Measurements from ENCODE around the gene SH3PXD2B. TPM values are rescaled to one million over a fixed set of nuclear protein-coding genes. Genes with fewer than 3 reads are reported as not detected.
A peak's percentile ranks its signal among the peaks of the same experiment; 100 is the strongest.

Gene SH3PXD2B
- 4.4 and 15.2 TPM in 2 replicates for total RNA-seq (2014; rRNA removed; shearing (Covaris generic); ENCODE audit: low replicate concordance)

- peak within 1 kb of the TSS; percentile 68 for H3K4me3 ChIP-seq
- H3K9me3 ChIP-seq: no peaks in the 10 kb centered on the region
- H3K36me3 ChIP-seq: peaks cover 14% of the 10 kb centered on the region
- H3K27me3 ChIP-seq: no peaks in the 10 kb centered on the region
- peak; percentile 88 for DNase-seq
Measured at GRCh38 chr5:172454358-172455086, at the start of gene SH3PXD2B. SH3PXD2B (minus strand) TSS chr5:172454525; CDS start chr5:172454352, 173 bp downstream.

- Histone ChIP-seq H3K4me3 (no peak overlapping the region), H3K9me3 (no peaks in the 10 kb centered on the region), H3K36me3 (no peaks in the 10 kb centered on the region), H3K27me3 (no peaks in the 10 kb centered on the region; the same call in 1 of the 2 replicates)
- no peak for DNase-seq
Measured at GRCh38 chr5:172502969-172503368, 48.6 kb upstream of the SH3PXD2B start.

- no peak overlapping the region for H3K4me3 ChIP-seq
- DNase-seq: no peak
- no peaks in the 10 kb centered on the region for H3K9me3 ChIP-seq
- H3K27me3 ChIP-seq: no peaks in the 10 kb centered on the region; the same call in 1 of the 2 replicates
- H3K36me3 ChIP-seq: no peaks in the 10 kb centered on the region
Measured at GRCh38 chr5:172502410-172502809, 48.1 kb upstream of the SH3PXD2B start.

DNA sequence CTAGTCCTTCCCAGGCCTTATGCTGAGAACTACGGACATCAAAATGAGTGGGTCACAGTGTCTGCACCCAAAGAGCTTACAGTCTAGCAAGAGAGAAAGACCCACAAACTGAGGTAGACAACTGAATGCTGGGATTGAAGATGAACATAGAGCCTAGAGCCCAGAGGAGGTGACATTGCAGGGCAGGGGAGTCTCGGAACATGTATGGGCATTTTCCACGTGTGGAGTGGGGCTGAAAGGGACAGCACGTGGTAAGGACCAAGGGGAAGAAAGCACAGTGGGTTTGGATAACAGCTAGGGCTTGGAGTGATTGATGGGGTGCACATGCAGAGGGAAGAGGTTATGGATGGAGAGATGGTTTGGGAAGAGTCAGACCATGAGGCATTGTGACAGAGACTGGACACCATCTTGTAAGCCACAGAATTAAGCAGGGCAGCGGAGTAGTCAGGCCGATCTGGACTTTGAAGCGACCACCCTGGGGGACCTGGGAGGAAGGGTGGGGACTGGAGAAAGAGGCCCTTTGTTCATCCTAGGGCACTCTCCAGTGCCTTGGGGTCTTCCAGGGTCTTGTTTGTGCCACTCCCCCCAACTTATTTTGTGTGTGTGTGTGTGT, 47.5 kb upstream of the SH3PXD2B start:
- Histone ChIP-seq H3K9me3 (no peaks in the 10 kb centered on the region), H3K4me3 (no peak overlapping the region), H3K27me3 (no peaks in the 10 kb centered on the region), H3K36me3 (no peaks in the 10 kb centered on the region)
- DNase-seq: no peak

- Histone ChIP-seq H3K4me3 (no peak overlapping the region), H3K9me3 (no peaks in the 10 kb centered on the region), H3K27me3 (no peaks in the 10 kb centered on the region), H3K36me3 (no peaks in the 10 kb centered on the region)
- no peak for DNase-seq
Measured at GRCh38 chr5:172499287-172499686, 45.0 kb upstream of the SH3PXD2B start.

- H3K27me3 ChIP-seq: no peaks in the 10 kb centered on the region
- no peak for DNase-seq
- H3K4me3 ChIP-seq: no peak overlapping the region
- H3K36me3 ChIP-seq: no peaks in the 10 kb centered on the region
- no peaks in the 10 kb centered on the region for H3K9me3 ChIP-seq
Measured at GRCh38 chr5:172498431-172499129, 44.3 kb upstream of the SH3PXD2B start.

DNA sequence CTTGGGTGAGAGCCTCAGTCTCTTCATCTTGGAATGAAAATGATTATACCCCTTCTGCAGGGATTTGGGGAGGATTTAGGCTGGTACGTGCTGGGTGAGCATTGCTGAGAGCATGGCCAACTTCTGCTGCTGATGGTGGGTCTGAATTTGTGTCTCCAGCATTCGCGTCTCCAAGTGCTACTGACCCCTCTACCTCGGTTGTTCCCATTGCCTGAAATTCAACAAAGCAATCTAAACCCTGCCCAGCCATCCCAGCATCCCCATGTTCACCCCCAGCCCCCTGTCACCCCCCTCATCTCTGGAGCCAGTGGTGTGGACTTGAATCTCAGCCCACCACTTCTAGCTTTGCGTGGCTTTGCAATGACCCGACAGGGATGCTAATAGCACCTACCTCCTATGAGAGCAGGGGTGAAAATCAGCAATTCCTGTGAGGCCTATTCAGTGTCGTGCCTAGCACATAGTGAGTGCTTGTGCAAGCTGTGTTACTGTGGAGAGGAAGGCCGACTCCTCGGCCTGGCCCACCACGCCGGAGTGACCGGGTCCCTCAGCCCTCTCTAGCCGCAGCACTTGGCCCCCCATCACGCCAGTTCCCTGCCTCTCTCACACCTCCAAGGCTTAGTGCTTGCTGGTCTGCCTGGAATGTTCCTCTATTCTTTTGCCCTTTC, 43.4 kb upstream of the SH3PXD2B start:
- Histone ChIP-seq H3K4me3 (no peak overlapping the region), H3K9me3 (no peaks in the 10 kb centered on the region), H3K36me3 (no peaks in the 10 kb centered on the region), H3K27me3 (no peaks in the 10 kb centered on the region)
- no peak for DNase-seq

GRCh38 chr5:172496671-172497371, 42.5 kb upstream of the SH3PXD2B start:
- Histone ChIP-seq H3K4me3 (no peak overlapping the region), H3K36me3 (no peaks in the 10 kb centered on the region), H3K9me3 (no peaks in the 10 kb centered on the region), H3K27me3 (no peaks in the 10 kb centered on the region)
- peak; percentile 83 for DNase-seq

GRCh38 chr5:172494630-172495505, 40.5 kb upstream of the SH3PXD2B start:
- Histone ChIP-seq H3K27me3 (no peaks in the 10 kb centered on the region), H3K36me3 (no peaks in the 10 kb centered on the region), H3K4me3 (no peak overlapping the region), H3K9me3 (no peaks in the 10 kb centered on the region)
- no peak for DNase-seq

GRCh38 chr5:172493906-172494305, 39.6 kb upstream of the SH3PXD2B start:
- Histone ChIP-seq H3K36me3 (no peaks in the 10 kb centered on the region), H3K4me3 (no peak overlapping the region), H3K27me3 (no peaks in the 10 kb centered on the region), H3K9me3 (no peaks in the 10 kb centered on the region)
- no peak for DNase-seq

GRCh38 chr5:172493461-172493860, 39.1 kb upstream of the SH3PXD2B start:
- Histone ChIP-seq H3K27me3 (no peaks in the 10 kb centered on the region), H3K9me3 (no peaks in the 10 kb centered on the region), H3K4me3 (no peak overlapping the region), H3K36me3 (no peaks in the 10 kb centered on the region)
- no peak for DNase-seq

DNA sequence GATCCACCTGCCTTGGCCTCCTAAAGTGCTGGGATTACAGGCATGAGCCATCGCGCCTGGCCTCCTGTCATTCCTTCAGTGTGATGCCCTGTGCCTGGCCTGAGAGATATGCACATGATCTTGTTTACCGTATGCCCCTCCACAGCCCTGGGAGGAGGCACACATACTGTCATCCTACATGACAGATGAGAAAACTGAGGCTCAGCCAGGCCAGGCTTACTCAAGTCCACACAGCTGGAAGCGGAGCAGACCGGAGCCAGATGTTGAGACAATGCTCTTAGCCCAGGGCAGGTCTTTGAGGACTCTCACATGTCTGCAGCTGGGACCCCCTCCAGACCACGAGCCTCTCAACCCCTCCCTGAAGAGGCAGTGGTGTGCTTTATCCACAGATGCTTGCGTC, 38.7 kb upstream of the SH3PXD2B start:
- Histone ChIP-seq H3K27me3 (no peaks in the 10 kb centered on the region), H3K4me3 (no peak overlapping the region), H3K36me3 (no peaks in the 10 kb centered on the region), H3K9me3 (no peaks in the 10 kb centered on the region)
- DNase-seq: no peak

GRCh38 chr5:172492097-172492840, 37.9 kb upstream of the SH3PXD2B start:
- Histone ChIP-seq H3K9me3 (no peaks in the 10 kb centered on the region), H3K27me3 (no peaks in the 10 kb centered on the region), H3K4me3 (no peak overlapping the region), H3K36me3 (no peaks in the 10 kb centered on the region)
- DNase-seq: no peak

- Histone ChIP-seq H3K36me3 (no peaks in the 10 kb centered on the region), H3K9me3 (no peaks in the 10 kb centered on the region), H3K27me3 (no peaks in the 10 kb centered on the region), H3K4me3 (no peak overlapping the region)
- no peak for DNase-seq
Measured at GRCh38 chr5:172491481-172491880, 37.2 kb upstream of the SH3PXD2B start.
